ENCODE data around the gene TSPAN18. TPM values are rescaled to one million over a fixed set of nuclear protein-coding genes. Genes with fewer than 3 reads are reported as not detected.

The TSPAN18 gene
- total RNA-seq, 1 donor from 2014 or later = 38.4 TPM

DNA sequence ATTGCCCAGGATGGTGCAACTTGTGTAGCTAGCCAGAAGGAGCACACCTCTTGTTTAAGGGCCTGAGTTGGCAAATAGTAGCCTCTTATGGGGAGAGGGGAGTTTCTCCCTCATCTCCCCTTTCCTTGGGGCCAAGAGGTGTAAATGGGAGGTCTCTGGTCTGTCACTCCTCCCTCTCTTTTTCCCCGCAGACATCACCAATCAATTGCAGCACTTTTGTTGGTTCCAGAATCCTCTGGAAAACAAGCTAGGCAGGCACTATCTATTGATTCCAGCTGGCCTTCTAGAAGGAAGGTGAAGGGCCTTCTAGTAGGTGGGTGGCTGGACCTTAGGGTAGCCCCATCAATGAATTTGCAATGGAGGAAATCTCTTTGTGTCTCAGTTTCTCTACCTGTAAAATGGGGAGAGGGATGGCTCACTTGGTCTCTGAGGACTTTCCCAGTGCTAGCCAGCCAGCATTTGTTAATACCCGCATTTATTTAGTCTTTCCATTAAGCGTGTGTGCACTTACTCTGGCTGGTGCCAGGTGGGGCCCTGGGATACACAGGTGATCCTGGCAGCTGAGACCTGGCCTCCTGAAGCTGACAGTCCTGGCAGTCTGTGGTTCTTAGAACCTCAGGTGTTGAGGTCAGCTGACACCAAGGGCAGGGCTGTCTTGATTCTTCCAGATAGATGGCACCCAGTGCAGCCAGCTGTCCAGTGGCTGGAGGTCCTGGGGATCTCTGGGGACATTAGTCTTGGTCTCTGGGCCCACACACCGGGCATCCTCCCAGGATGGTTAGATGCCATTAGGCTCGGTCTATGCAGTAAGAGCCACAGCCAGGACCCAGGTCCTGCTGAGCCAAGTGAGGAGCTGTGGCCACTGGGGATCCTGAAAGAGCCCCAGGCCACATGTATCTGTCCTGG, 51.7 kb downstream of the TSPAN18 start:
- H3K27ac ChIP-seq = no peak overlapping the region
- DNase-seq (peak; percentile 29), ATAC-seq (no peak)
- H3K9me3 ChIP-seq = no peaks in the 10 kb centered on the region
- no peaks in the 10 kb centered on the region for H3K36me3 ChIP-seq
- intact Hi-C loops (cut with DNase I) = no loop called here
- H3K4me1 ChIP-seq = peaks cover 24% of the 10 kb centered on the region
- no peak overlapping the region for H3K4me3 ChIP-seq
- TF ChIP-seq, protein P1, sequence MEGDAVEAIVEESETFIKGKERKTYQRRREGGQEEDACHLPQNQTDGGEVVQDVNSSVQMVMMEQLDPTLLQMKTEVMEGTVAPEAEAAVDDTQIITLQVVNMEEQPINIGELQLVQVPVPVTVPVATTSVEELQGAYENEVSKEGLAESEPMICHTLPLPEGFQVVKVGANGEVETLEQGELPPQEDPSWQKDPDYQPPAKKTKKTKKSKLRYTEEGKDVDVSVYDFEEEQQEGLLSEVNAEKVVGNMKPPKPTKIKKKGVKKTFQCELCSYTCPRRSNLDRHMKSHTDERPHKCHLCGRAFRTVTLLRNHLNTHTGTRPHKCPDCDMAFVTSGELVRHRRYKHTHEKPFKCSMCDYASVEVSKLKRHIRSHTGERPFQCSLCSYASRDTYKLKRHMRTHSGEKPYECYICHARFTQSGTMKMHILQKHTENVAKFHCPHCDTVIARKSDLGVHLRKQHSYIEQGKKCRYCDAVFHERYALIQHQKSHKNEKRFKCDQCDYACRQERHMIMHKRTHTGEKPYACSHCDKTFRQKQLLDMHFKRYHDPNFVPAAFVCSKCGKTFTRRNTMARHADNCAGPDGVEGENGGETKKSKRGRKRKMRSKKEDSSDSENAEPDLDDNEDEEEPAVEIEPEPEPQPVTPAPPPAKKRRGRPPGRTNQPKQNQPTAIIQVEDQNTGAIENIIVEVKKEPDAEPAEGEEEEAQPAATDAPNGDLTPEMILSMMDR (IDR thresholded peaks at IDR 0.05) = no peak
- no peaks in the 10 kb centered on the region for H3K27me3 ChIP-seq (ENCODE audit: low read depth)

DNA sequence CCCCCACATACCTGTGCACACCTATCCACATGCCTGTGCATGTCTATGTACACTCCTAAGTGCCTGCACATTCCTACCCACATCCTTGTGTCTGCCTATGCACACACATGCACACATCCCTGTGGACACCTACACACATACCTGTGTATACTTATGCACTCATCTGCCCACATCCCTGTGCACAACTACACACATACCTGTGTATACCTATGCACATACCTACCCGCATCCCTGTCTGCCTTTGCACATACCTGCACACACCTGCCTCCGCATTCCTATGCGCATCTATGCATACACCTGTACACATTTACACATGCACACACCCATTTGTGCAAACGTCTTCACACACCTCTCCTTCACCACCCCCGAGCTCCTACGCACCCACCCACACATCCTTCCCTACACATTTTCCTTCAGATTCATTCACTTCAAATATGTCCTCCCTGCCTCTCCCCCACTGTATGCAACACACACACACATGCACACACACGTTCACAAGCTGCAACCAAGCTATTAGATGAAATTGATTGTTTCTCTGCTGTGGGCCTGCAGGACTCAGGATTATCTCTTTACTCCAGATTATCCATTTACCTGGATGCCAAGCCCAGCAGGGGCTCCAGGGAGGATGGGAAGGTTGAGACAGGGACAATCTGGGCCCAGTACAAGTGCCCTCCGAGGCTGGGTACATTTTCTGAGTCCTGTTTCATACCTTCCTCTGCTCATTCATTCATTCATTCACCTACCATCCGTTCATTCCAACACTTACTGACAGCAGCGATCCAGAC, 53.2 kb downstream of the TSPAN18 start:
- H3K36me3 ChIP-seq = no peaks in the 10 kb centered on the region
- peaks cover 12% of the 10 kb centered on the region for H3K4me1 ChIP-seq
- no peaks in the 10 kb centered on the region for H3K27me3 ChIP-seq (ENCODE audit: low read depth)
- peak; percentile 10 for DNase-seq
- no peak overlapping the region for H3K27ac ChIP-seq
- intact Hi-C loops (cut with DNase I) = no loop called here
- no peak overlapping the region for H3K4me3 ChIP-seq
- no peak for ATAC-seq
- TF ChIP-seq, protein P1 (IDR thresholded peaks at IDR 0.05) = no peak
- no peaks in the 10 kb centered on the region for H3K9me3 ChIP-seq

DNA sequence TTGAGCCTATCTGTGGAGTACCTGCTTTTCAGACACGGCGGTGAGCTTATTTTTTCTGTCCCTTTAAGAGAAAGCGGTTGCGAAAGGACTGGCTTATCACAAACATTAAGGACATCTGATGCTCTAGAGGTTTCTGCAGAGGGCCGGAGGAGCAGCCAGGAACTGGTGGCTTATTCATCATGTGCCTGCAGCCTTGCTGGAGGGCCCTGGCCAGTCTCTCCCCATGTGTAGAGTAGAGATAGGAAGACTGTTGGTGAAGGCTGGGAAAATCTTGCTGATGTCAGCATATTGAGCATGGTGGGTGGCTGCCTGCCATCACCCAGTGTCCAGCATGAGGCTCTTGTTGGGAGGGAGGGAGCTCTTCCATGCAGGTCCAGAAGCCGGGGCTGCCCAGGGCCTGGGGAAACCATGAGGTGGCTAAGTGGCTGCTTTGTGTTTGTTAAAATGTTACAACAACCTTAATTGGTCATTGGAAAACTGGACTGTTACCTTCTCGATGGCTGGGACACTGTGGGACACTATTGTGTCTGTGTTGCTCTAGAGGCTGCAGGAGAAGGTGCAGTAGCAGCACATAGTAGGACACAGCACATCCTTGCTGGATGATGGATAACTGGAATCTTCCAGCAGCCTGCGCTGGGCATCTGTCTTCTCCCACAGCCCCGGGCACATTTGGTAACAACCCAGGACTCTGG, 54.3 kb downstream of the TSPAN18 start:
- intact Hi-C loops (cut with DNase I) = no loop called here
- H3K9me3 ChIP-seq = no peaks in the 10 kb centered on the region
- no peaks in the 10 kb centered on the region for H3K36me3 ChIP-seq
- peak in 1 of 2 donors; percentile 41 for ATAC-seq
- H3K4me3 ChIP-seq = no peak overlapping the region
- H3K27me3 ChIP-seq (ENCODE audit: low read depth) = no peaks in the 10 kb centered on the region
- TF ChIP-seq, protein P1 (IDR thresholded peaks at IDR 0.05) = no peak
- no peak overlapping the region for H3K27ac ChIP-seq
- H3K4me1 ChIP-seq = peaks cover 12% of the 10 kb centered on the region
- peak; percentile 33 for DNase-seq

DNA sequence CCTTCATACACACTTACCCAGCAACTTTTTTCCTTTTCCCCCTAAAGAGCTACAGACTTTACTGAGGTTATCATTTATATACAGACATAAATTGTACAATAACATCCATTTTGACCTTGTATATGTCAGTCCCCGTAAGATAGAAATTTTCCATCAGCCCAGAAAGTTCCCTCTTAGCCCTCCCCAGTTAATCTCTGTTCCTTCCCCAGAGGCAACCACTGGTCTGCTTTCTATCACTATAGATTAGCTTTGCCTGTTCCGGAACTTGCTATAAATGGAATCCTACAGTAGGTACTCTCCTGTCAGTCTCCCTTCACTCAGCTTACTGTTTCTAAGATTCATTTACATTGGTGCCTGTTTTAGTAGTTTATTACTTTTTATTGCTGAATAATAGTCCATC, 54.9 kb downstream of the TSPAN18 start:
- Histone ChIP-seq H3K4me1 (peaks cover 12% of the 10 kb centered on the region), H3K27me3 (ENCODE audit: low read depth) (no peaks in the 10 kb centered on the region), H3K4me3 (no peak overlapping the region), H3K27ac (no peak overlapping the region), H3K36me3 (no peaks in the 10 kb centered on the region), H3K9me3 (no peaks in the 10 kb centered on the region)
- DNase-seq (no peak), ATAC-seq (no peak)
- intact Hi-C loops (cut with DNase I) = no loop called here
- TF ChIP-seq, protein P1 (IDR thresholded peaks at IDR 0.05) = no peak

DNA sequence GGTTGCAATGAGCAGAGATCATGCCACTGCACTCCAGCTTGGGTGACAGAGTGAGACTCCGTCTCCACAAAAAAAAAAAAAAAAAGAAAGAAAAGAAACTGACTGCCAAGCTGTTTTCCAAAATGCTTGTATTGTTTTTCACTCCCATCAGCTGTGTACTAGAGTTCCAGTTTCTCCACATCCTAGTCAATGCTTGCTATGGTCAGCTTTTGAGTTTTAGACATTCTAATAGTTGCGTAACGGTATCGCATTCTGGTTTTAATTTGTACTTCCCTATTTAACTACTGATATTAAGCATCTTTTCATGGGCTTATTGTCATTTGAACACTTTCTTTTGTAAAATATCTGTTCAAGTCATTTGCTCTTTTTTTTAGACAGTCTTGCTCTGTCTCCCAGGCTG, 55.7 kb downstream of the TSPAN18 start:
- intact Hi-C loops (cut with DNase I) = no loop called here
- no peaks in the 10 kb centered on the region for H3K27me3 ChIP-seq (ENCODE audit: low read depth)

More for the DNA sequence above, 55.7 kb downstream of the TSPAN18 start:
- DNase-seq (no peak), ATAC-seq (no peak)
- no peaks in the 10 kb centered on the region for H3K9me3 ChIP-seq
- no peaks in the 10 kb centered on the region for H3K36me3 ChIP-seq
- TF ChIP-seq, protein P1 (IDR thresholded peaks at IDR 0.05) = no peak
- peaks cover 12% of the 10 kb centered on the region for H3K4me1 ChIP-seq
- no peak overlapping the region for H3K4me3 ChIP-seq
- no peak overlapping the region for H3K27ac ChIP-seq

Measured in lower lobe of right lung (tissue), 2 donors.